Spleen (tissue), 11 donors: ENCODE data around the gene ZNRF3. TPM values are rescaled to one million over a fixed set of nuclear protein-coding genes. Genes with fewer than 3 reads are reported as not detected.
"Not testable (repeated sequence)": the region's sequence is repeated elsewhere in the genome, so short reads cannot be mapped to it uniquely, and the experiment has no call there.

Experiments used
- DNase-seq: peaks from one replicate; pipeline ENCODE4 v3.0.0-alpha.2; 2020
- H3K27ac ChIP-seq, 8 donors: fragments of 200-600 bp; sonication (generic) in 7 of 8; 1 replicate in 4 of 8; 2 replicates in 4 of 8; pipeline versions ENCODE4 v1.5.0 to v1.8.0; 2016 to 2021; ENCODE audit warnings: inconsistent platforms in 4 of 8, mild to moderate bottlenecking in 4 of 8, moderate library complexity in 1 of 8
- H3K27me3 ChIP-seq, 7 donors: fragments of 200-600 bp; sonication (generic) in 6 of 7; replicated peaks in 1 of 7; 1 replicate in 4 of 7; 2 replicates in 3 of 7; pipeline versions ENCODE4 v1.5.0 to v1.8.0; 2016 to 2021; ENCODE audit warnings: inconsistent platforms in 3 of 7, mild to moderate bottlenecking in 1 of 7
- H3K36me3 ChIP-seq, 6 donors: fragments of 200-600 bp; sonication (generic) in 5 of 6; 1 replicate in 4 of 6; 2 replicates in 2 of 6; pipeline versions ENCODE4 v1.5.0 to v1.8.0; 2016 to 2021; ENCODE audit warnings: inconsistent platforms in 2 of 6
- H3K4me1 ChIP-seq, 6 donors: fragments of 200-600 bp; sonication (generic) in 5 of 6; 1 replicate in 3 of 6; 2 replicates in 3 of 6; pipeline versions ENCODE4 v1.5.0 to v1.8.0; 2016 to 2021; ENCODE audit warnings: inconsistent platforms in 3 of 6
- H3K4me3 ChIP-seq, 8 donors: fragments of 200-600 bp; sonication (generic) in 7 of 8; 1 replicate in 4 of 8; 2 replicates in 4 of 8; pipeline versions ENCODE4 v1.5.0 to v1.8.0; 2016 to 2021; ENCODE audit warnings: inconsistent platforms in 4 of 8, mild to moderate bottlenecking in 4 of 8, moderate library complexity in 2 of 8
- H3K9me3 ChIP-seq, 8 donors: fragments of 200-600 bp; sonication (generic) in 7 of 8; 1 replicate in 4 of 8; 2 replicates in 4 of 8; pipeline versions ENCODE4 v1.5.0 to v1.8.0; 2016 to 2021; ENCODE audit warnings: inconsistent platforms in 4 of 8
- POLR2A ChIP-seq, 3 donors: fragments of 450-650 bp; IDR thresholded peaks; one replicate each; pipeline ENCODE4 v1.5.1; 2017; ENCODE audit warnings: antibody characterized with exemption in 3 of 3, mild to moderate bottlenecking in 1 of 3
- POLR2AphosphoS5 ChIP-seq, 3 donors: sonication (generic); formaldehyde crosslinking; IDR thresholded peaks; one replicate each; pipeline ENCODE4 v1.5.1; 2017; ENCODE audit warnings: antibody characterized with exemption in 3 of 3
- WGBS, 5 donors: extraction: QIAGEN DNeasy Blood & Tissue Kit in 3 of 5; methylation state at CpG; one replicate each; pipeline versions ENCODE4 v1.1.5 to v1.1.7; 2013 to 2018; 5-methylcytosine and 5-hydroxymethylcytosine counted together
- intact Hi-C: fragments of 100-400 bp; cut with DNase I; formaldehyde crosslinking; loops from one replicate; pipeline ENCODE4 v1.15.0; 2023; ENCODE audit warnings: low total_unique reads
- polyA plus RNA-seq, 3 donors: library from polyadenylated mRNA; stranded (reverse); fragments of 200-250 nt; gene quantifications; one replicate each; pipeline ENCODE4 v1.2.1, GENCODE V29; 2013
- total RNA-seq, 7 donors: library from RNA; depleted of rRNA in 3 of 7; stranded (reverse); fragments of >200 nt in 3 of 7; fragmentation: NEBNext Ultra II Directional in 4 of 7; extraction: Animal tissue kit (Norgen Biotek cat#: 25700) in 4 of 7; gene quantifications; one replicate each; pipeline versions ENCODE4 v1.1.0 to v1.2.1, GENCODE V29; 2016 to 2021
- TF ChIP-seq, protein P1 (sequence below), 11 experiments: fragments of 200-600 bp in 7 of 11; fragments of 450-650 bp in 4 of 11; sonication (generic) in 4 of 11; IDR thresholded peaks in 8 of 11; conservative IDR thresholded peaks in 3 of 11; 1 replicate in 7 of 11; 2 replicates in 4 of 11; pipeline versions ENCODE4 v1.4.0 to v1.8.0; 2016 to 2021; ENCODE audit warnings: antibody characterized with exemption in 11 of 11, inconsistent platforms in 4 of 11, mild to moderate bottlenecking in 1 of 11
- donor health status: healthy with polysubstance abuse.
- donor health status: DM: no; HTN: no; CAD: no; lungs with moderate emphysema.
- donor health status: DM: no; HTN: no; CAD: no.
- donor health status: Bipolar disorder and iron deficiency.
- donor health status: healthy.
- donor health status: DM: no; HTN: no; CAD: no.
- donor health status: DM: yes; HTN: yes; CAD: no.

The ZNRF3 gene
- total and polyA plus RNA-seq, 10 donors: 0.15 to 4.5 (median 2.6) TPM

DNA sequence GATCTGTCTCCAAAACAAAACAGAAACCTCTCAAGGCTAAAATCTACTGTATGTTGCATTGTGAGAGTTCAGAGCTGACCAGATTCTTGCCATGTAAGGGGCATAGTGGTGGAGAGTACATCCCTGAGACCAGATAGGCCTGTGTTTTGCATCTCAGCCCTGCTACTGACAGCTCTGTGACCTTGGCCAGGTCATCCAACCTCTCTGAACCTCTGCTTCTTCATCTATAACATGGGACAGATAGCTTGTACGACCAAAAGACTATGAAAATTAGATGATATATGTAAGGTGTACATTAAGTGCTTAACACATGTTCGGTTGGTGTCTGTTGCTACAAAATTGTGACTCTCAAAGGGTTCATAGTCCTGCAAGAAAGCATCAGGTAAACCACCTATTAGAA, 22.9 kb downstream of the ZNRF3 start:
- intact Hi-C loops: no loop called here
- H3K9me3 ChIP-seq: no peaks in the 10 kb centered on the region
- H3K27ac ChIP-seq: no peak overlapping the region
- no peaks in the 10 kb centered on the region for H3K27me3 ChIP-seq
- H3K4me1 ChIP-seq: peaks cover 0 to 20% (median 10%) of the 10 kb centered on the region in 6 donors
- TF ChIP-seq POLR2A (IDR thresholded peaks at IDR 0.05) (no peak), POLR2AphosphoS5 (IDR thresholded peaks at IDR 0.05) (no peak)
- TF ChIP-seq, protein P1, sequence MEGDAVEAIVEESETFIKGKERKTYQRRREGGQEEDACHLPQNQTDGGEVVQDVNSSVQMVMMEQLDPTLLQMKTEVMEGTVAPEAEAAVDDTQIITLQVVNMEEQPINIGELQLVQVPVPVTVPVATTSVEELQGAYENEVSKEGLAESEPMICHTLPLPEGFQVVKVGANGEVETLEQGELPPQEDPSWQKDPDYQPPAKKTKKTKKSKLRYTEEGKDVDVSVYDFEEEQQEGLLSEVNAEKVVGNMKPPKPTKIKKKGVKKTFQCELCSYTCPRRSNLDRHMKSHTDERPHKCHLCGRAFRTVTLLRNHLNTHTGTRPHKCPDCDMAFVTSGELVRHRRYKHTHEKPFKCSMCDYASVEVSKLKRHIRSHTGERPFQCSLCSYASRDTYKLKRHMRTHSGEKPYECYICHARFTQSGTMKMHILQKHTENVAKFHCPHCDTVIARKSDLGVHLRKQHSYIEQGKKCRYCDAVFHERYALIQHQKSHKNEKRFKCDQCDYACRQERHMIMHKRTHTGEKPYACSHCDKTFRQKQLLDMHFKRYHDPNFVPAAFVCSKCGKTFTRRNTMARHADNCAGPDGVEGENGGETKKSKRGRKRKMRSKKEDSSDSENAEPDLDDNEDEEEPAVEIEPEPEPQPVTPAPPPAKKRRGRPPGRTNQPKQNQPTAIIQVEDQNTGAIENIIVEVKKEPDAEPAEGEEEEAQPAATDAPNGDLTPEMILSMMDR (IDR thresholded peaks at IDR 0.05 in 8 of 11, conservative IDR thresholded peaks at IDR 0.05 in 3 of 11): no peak
- WGBS, 5 donors: 89 to 95% (median 90%) methylated on average over 2 of the region's 2 CpGs
- DNase-seq: no peak
- H3K36me3 ChIP-seq: no peaks in the 10 kb centered on the region
- H3K4me3 ChIP-seq: no peak overlapping the region

DNA sequence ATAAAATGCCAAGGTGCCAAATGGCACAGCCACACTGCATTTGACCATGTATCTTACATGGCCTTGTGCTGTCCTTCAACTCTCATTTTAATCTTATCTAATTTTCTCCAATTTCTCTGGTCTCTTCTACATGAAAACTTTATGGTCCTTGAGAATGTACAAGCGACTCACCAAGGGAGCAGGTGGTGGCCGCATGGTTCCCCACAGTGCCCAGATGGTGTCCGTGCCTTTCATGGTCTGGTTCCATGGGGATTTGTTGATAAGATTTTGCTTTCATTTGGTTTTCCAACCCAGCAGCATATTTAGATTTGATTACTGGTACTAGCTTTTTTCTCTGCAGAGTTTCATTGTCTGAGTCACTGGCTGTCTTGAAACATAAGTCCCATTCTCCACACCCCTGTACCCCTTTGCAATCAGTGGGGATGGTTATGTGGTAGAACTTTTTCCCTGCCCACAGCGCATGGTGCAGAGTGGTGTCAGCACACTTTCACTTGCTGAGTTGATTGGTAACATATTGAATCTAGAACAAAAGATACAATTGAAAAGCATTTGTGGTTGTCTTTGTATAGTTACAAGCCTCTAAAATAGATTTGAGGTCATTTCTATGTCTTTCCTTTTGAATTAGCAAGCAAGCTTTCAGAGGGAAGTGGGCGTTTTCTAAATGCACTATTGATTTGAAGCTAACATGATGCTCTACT, 24.1 kb downstream of the ZNRF3 start:
- H3K27me3 ChIP-seq: no peaks in the 10 kb centered on the region
- 69 to 79% (median 75%) methylated on average over 5 of the region's 5 CpGs for WGBS, 5 donors
- H3K36me3 ChIP-seq: no peaks in the 10 kb centered on the region
- peaks cover 0 to 31% (median 10%) of the 10 kb centered on the region in 6 donors for H3K4me1 ChIP-seq
- DNase-seq: no peak
- no peaks in the 10 kb centered on the region for H3K9me3 ChIP-seq
- intact Hi-C loops: no loop called here
- no peak overlapping the region for H3K4me3 ChIP-seq
- H3K27ac ChIP-seq: no peak overlapping the region
- TF ChIP-seq POLR2A (IDR thresholded peaks at IDR 0.05): no peak
- no peak for TF ChIP-seq POLR2AphosphoS5 (IDR thresholded peaks at IDR 0.05)
- TF ChIP-seq, protein P1 (IDR thresholded peaks at IDR 0.05 in 8 of 11, conservative IDR thresholded peaks at IDR 0.05 in 3 of 11): no peak

DNA sequence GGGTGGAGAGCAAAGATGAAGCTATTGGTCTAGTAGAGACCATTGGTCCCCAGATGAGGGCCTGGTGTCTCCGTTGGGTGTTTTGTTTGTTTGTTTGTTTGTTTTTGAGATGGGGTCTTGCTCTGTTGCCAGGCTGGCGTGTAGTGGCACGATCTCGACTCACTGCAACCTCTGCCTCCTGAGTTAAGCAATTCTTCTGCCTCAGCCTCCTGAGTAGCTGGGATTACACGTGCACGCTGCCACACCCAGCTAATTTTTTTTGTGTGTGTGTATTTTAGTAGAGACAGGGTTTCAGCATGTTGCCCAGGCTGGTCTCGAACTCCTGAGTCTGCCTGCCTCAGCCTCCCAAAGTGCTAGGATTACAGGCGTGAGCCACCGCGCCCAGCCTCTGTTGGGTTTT, 25.4 kb downstream of the ZNRF3 start:
- intact Hi-C loops, H3K4me3 ChIP-seq, DNase-seq, H3K27me3 ChIP-seq, H3K9me3 ChIP-seq, H3K27ac ChIP-seq, H3K36me3 ChIP-seq: not testable (repeated sequence)
- H3K4me1 ChIP-seq: peaks cover 0 to 29% (median 8%) of the 10 kb centered on the region in 6 donors
- WGBS, 5 donors: 86 to 95% (median 89%) methylated on average over 10 of the region's 10 CpGs

DNA sequence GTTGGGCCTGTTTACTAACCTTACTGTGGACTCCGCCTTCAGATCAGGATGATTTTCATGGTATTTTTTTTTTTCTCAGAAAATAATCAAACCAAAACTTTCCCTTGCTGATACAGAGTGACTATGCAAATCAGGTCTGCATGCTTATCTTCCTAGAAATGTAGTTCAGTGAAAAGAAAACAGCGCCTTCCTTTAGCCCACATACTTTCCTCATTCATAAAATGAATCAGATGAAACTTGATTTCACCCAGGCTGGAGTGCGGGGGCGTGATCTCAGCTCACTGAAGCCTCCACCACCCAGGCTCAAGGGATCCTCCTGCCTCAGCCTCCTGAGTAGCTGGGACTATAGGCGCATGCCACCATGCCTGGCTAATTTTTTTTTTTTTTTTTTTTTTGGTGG, 26.0 kb downstream of the ZNRF3 start:
- no peak overlapping the region for H3K4me3 ChIP-seq
- H3K4me1 ChIP-seq: peaks cover 0 to 24% (median 5%) of the 10 kb centered on the region in 6 donors
- H3K27me3 ChIP-seq: no peaks in the 10 kb centered on the region
- 69 to 83% (median 79%) methylated on average over 5 of the region's 5 CpGs for WGBS, 5 donors
- no peaks in the 10 kb centered on the region for H3K9me3 ChIP-seq
- no peak for DNase-seq
- H3K27ac ChIP-seq: no peak overlapping the region
- TF ChIP-seq POLR2AphosphoS5 (IDR thresholded peaks at IDR 0.05) (no peak), POLR2A (IDR thresholded peaks at IDR 0.05) (no peak)
- TF ChIP-seq, protein P1 (IDR thresholded peaks at IDR 0.05 in 8 of 11, conservative IDR thresholded peaks at IDR 0.05 in 3 of 11): no peak
- intact Hi-C loops: no loop called here
- no peaks in the 10 kb centered on the region for H3K36me3 ChIP-seq
